IMR-90 (cell line): ENCODE measurements around the gene KCNJ2. TPM values are rescaled to one million over a fixed set of nuclear protein-coding genes. Genes with fewer than 3 reads are reported as not detected.

Experiments used
- ATAC-seq: fragments of 200-7000 bp; cut with Tn5 transposase; 2 replicates; pipeline ENCODE4 v1.9.1; 2020; ENCODE audit warnings: low read depth, mild to moderate bottlenecking, moderate library complexity
- BruUV-seq: library from RNA; stranded (reverse); fragments of 400-500 nt; replicated peaks from 2 replicates; lab custom pipeline; 2021; lab: Mats Ljungman, UMichigan
- CTCF ChIA-PET: fragments of 300-600 bp; formaldehyde crosslinking; extraction: SDS; loops from one replicate; lab custom pipeline; 2021; ENCODE audit warnings: antibody characterized with exemption; lab: Yijun Ruan, JAX
- POLR2A ChIA-PET: fragments of 300-600 bp; sonication (Branson Sonifier 250); formaldehyde crosslinking; loops from one replicate; lab custom pipeline; 2022; ENCODE audit warnings: antibody characterized with exemption; ENCODE audit not compliant: unreplicated experiment; lab: Charles Lee
- DNase-seq: peaks from one replicate; pipeline ENCODE4 v3.0.0; 2013
- H2AFZ ChIP-seq: replicated peaks from 2 replicates; pipeline ENCODE3; 2013; ENCODE audit warnings: low read length, mild to moderate bottlenecking; ENCODE audit not compliant: poor library complexity
- H2AK5ac ChIP-seq: 2 replicates; pipeline ENCODE4 v1.6.1; 2013; ENCODE audit warnings: low read depth, low read length, inconsistent platforms
- H2AK9ac ChIP-seq: replicated peaks from 2 replicates; pipeline ENCODE3; 2013; ENCODE audit warnings: mild to moderate bottlenecking, low read depth, low read length, moderate library complexity; ENCODE audit not compliant: poor library complexity
- H2BK120ac ChIP-seq: 2 replicates; pipeline ENCODE4 v1.6.1; 2013; ENCODE audit warnings: low read depth, low read length, inconsistent platforms
- H2BK15ac ChIP-seq: 3 replicates; pipeline ENCODE4 v1.6.1; 2013; ENCODE audit warnings: low read depth, low read length, inconsistent platforms
- H2BK20ac ChIP-seq: 2 replicates; pipeline ENCODE4 v1.6.1; 2013; ENCODE audit warnings: low read depth, mild to moderate bottlenecking, inconsistent platforms, low read length, moderate library complexity
- H2BK5ac ChIP-seq: 2 replicates; pipeline ENCODE4 v1.6.1; 2013; ENCODE audit warnings: mild to moderate bottlenecking, low read depth, low read length, inconsistent platforms; ENCODE audit not compliant: poor library complexity, severe bottlenecking
- H3K14ac ChIP-seq: replicated peaks from 2 replicates; pipeline ENCODE4 v1.6.1; 2013; ENCODE audit warnings: low read depth, low read length, inconsistent platforms
- H3K18ac ChIP-seq: 2 replicates; pipeline ENCODE4 v1.6.1; 2013; ENCODE audit warnings: low read depth, low read length, control low read depth
- H3K23ac ChIP-seq: 2 replicates; pipeline ENCODE4 v1.6.1; 2013; ENCODE audit warnings: low read depth, low read length, inconsistent platforms
- H3K27ac ChIP-seq: 2 replicates; pipeline ENCODE4 v1.5.1; 2013; ENCODE audit warnings: mild to moderate bottlenecking, control low read depth, low read length; ENCODE audit not compliant: insufficient read depth
- H3K27me3 ChIP-seq: 2 replicates; pipeline ENCODE4 v1.6.1; 2013; ENCODE audit warnings: low read length; ENCODE audit not compliant: control insufficient read depth, insufficient read depth
- H3K36me3 ChIP-seq: 2 replicates; pipeline ENCODE4 v1.6.1; 2013; ENCODE audit warnings: low read length, mixed read lengths; ENCODE audit not compliant: control insufficient read depth, insufficient read depth
- H3K4ac ChIP-seq: 2 replicates; pipeline ENCODE4 v1.6.1; 2013; ENCODE audit warnings: low read depth, low read length, inconsistent platforms
- H3K4me1 ChIP-seq: 2 replicates; pipeline ENCODE4 v1.6.1; 2013; ENCODE audit warnings: low read length, mixed read lengths; ENCODE audit not compliant: control insufficient read depth, insufficient read depth
- H3K4me2 ChIP-seq: 2 replicates; pipeline ENCODE4 v1.6.1; 2013; ENCODE audit warnings: low read depth, mild to moderate bottlenecking, control low read depth, low read length, moderate library complexity
- H3K4me3 ChIP-seq: 2 replicates; pipeline ENCODE4 v1.5.1; 2013; ENCODE audit warnings: low read depth, mild to moderate bottlenecking, control low read depth, low read length, moderate library complexity; ENCODE audit not compliant: insufficient read depth
- H3K56ac ChIP-seq: 2 replicates; pipeline ENCODE4 v1.6.1; 2013; ENCODE audit warnings: low read length, inconsistent platforms; ENCODE audit not compliant: insufficient read depth; ENCODE audit errors: extremely low read depth
- H3K79me1 ChIP-seq, 2 experiments: 2 replicates each; pipeline ENCODE4 v1.6.1; 2013; ENCODE audit warnings: low read length in 2 of 2, inconsistent platforms in 1 of 2, low read depth in 1 of 2
- H3K9ac ChIP-seq: 2 replicates; pipeline ENCODE4 v1.6.1; 2013; ENCODE audit warnings: low read depth, low read length, control low read depth
- H3K9me1 ChIP-seq: 2 replicates; pipeline ENCODE4 v1.6.1; 2013; ENCODE audit warnings: low read length, inconsistent platforms; ENCODE audit not compliant: insufficient read depth
- H3K9me3 ChIP-seq: 2 replicates; pipeline ENCODE4 v1.6.1; 2013; ENCODE audit warnings: low read length; ENCODE audit not compliant: control insufficient read depth, insufficient read depth
- H4K20me1 ChIP-seq: 2 replicates; pipeline ENCODE4 v1.6.1; 2013; ENCODE audit warnings: low read length, inconsistent platforms; ENCODE audit not compliant: insufficient read depth
- H4K5ac ChIP-seq: 2 replicates; pipeline ENCODE4 v1.6.1; 2013; ENCODE audit warnings: mild to moderate bottlenecking, low read depth, low read length, control low read depth
- H4K8ac ChIP-seq, 2 experiments: 2 replicates each; pipeline ENCODE4 v1.6.1; 2013; ENCODE audit warnings: low read depth in 2 of 2, low read length in 2 of 2, control low read depth in 1 of 2, inconsistent platforms in 1 of 2
- H4K91ac ChIP-seq: 2 replicates; pipeline ENCODE4 v1.6.1; 2013; ENCODE audit warnings: low read depth, low read length, inconsistent platforms; ENCODE audit not compliant: insufficient read depth
- MXI1 ChIP-seq: IDR thresholded peaks from 2 replicates; pipeline ENCODE4 v1.6.1; 2012; ENCODE audit warnings: low read depth, mild to moderate bottlenecking, low read length, moderate library complexity, borderline replicate concordance
- WGBS, 2 experiments: methylation state at CpG; one replicate each; pipeline versions ENCODE4 v1.1.5 to v1.1.7; 2013; ENCODE audit warnings: missing lambda C conversion rate in 2 of 2; ENCODE audit not compliant: insufficient read length in 1 of 2; ENCODE audit errors: extremely low coverage in 2 of 2; 5-methylcytosine and 5-hydroxymethylcytosine counted together
- dilution Hi-C: fragments of 300-500 bp; cut with HindIII; formaldehyde crosslinking; loops from one replicate; pipeline ENCODE4 v1.14.3; 2018; ENCODE audit warnings: low sequenced_read_pairs; ENCODE audit not compliant: unreplicated experiment
- in situ Hi-C: fragments of 300-500 bp; cut with MboI; formaldehyde crosslinking; loops from 3 replicates; pipeline ENCODE4 v1.14.3; 2019; ENCODE audit warnings: low sequenced_read_pairs, inconsistent platforms, mixed read lengths
- intact Hi-C: fragments of 100-400 bp; cut with micrococcal nuclease; formaldehyde crosslinking; loops from 2 replicates; pipeline ENCODE4 v1.10.0; 2022
- polyA plus RNA-seq, 3 experiments: library from polyadenylated mRNA; depleted of rRNA; stranded (reverse); fragments of >200 nt; gene quantifications; 2 replicates each; pipeline ENCODE4 v1.2.3, GENCODE V29; 2012; ENCODE audit warnings: low replicate concordance in 1 of 3
- total RNA-seq: library from RNA; depleted of rRNA; stranded (reverse); fragments of >200 nt; gene quantifications from 2 replicates; pipeline ENCODE4 v1.2.3, GENCODE V29; 2012

The KCNJ2 gene
- total and polyA plus RNA-seq, 2 of the 4 experiments (the other 2 are of a cell fraction), result 0.55 to 8.6 TPM

GRCh38 chr17:70207184-70207583 lies 37.9 kb downstream of the KCNJ2 start:
- CTCF ChIA-PET, result no interaction called here

More at GRCh38 chr17:70207184-70207583, 37.9 kb downstream of the KCNJ2 start:
- Histone ChIP-seq H3K14ac (no peak overlapping the region), H2BK120ac (no peak overlapping the region), H2BK15ac (no peak overlapping the region), H3K56ac (no peak overlapping the region), H3K4me2 (no peak overlapping the region), H4K91ac (no peak overlapping the region), H3K23ac (no peak overlapping the region), H3K9me3 (no peaks in the 10 kb centered on the region), H4K20me1 (no peaks in the 10 kb centered on the region), H3K9me1 (no peaks in the 10 kb centered on the region), H3K27me3 (no peaks in the 10 kb centered on the region; the same call in none of the 2 replicates), H3K4ac (no peak overlapping the region), H2BK20ac (no peak overlapping the region), H2AFZ (no peak overlapping the region), H2BK5ac (no peak overlapping the region), H3K4me1 (no peaks in the 10 kb centered on the region), H3K18ac (no peak overlapping the region), H4K5ac (no peak overlapping the region), H3K4me3 (no peak overlapping the region), H4K8ac (no peak overlapping the region), H2AK9ac (no peak overlapping the region), H2AK5ac (no peak overlapping the region), H3K36me3 (no peaks in the 10 kb centered on the region), H3K27ac (no peak overlapping the region), H3K79me1 (no peaks in the 10 kb centered on the region), H3K9ac (no peak overlapping the region)
- no TSS peak for BruUV-seq
- POLR2A ChIA-PET, result no interaction called here
- dilution Hi-C loops (no loop called here), in situ Hi-C loops (no loop called here), intact Hi-C loops (no loop called here)
- WGBS, 2 experiments, result no CpG with 5 or more reads among the region's 1 CpG
- ATAC-seq, result no peak
- TF ChIP-seq MXI1, result no peak
- DNase-seq, result no peak
